KOPT-K1 (cell line): ENCODE measurements around the gene DDIT4.
A peak's percentile ranks its signal among the peaks of the same experiment; 100 is the strongest.

Experiments
- H3K27ac ChIP-seq: fragments of 200-600 bp; sonication (generic); 2 replicates; pipeline ENCODE4 v1.5.1; 2016; ENCODE audit warnings: antibody characterized with exemption, mild to moderate bottlenecking, low read depth, low read length; ENCODE audit not compliant: poor library complexity, severe bottlenecking
- H3K36me3 ChIP-seq: fragments of 200-600 bp; sonication (generic); 2 replicates; pipeline ENCODE4 v1.5.1; 2017; ENCODE audit warnings: antibody characterized with exemption, mild to moderate bottlenecking, low read length, moderate library complexity; ENCODE audit not compliant: insufficient read depth
- H3K9me3 ChIP-seq: fragments of 200-600 bp; sonication (generic); 2 replicates; pipeline ENCODE4 v1.5.1; 2017; ENCODE audit warnings: antibody characterized with exemption, low read length, mild to moderate bottlenecking; ENCODE audit not compliant: insufficient read depth, poor library complexity, severe bottlenecking

The DDIT4 gene

GRCh38 chr10:72310636-72311035, 36.9 kb downstream of the DDIT4 start:
- Histone ChIP-seq H3K36me3 (no peaks in the 10 kb centered on the region), H3K9me3 (no peaks in the 10 kb centered on the region), H3K27ac (peak overlapping the region; percentile 13)

DNA sequence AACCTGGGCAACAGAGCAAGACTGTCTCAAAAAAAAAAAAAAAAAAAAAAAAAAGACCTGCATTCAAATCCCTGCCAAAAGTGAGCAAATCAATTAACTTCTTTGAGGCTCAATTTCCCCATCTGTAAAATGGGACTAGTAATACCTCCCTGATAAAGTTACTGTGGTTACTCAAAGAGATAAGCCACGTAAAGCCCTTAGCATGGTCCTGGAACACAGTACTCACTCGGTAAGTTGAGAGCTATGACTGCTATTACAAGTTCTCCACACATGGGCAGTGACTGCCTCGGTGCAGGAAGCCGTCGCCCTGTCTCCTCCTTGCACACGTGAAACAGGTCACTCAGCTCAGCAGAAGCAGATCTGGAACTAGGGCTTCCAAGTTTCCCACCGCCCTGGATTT, 37.9 kb downstream of the DDIT4 start:
- Histone ChIP-seq H3K27ac (no peak overlapping the region), H3K36me3 (no peaks in the 10 kb centered on the region), H3K9me3 (no peaks in the 10 kb centered on the region)

GRCh38 chr10:72312865-72313391, 39.2 kb downstream of the DDIT4 start:
- Histone ChIP-seq H3K9me3 (no peaks in the 10 kb centered on the region), H3K36me3 (no peaks in the 10 kb centered on the region), H3K27ac (no peak overlapping the region)

DNA sequence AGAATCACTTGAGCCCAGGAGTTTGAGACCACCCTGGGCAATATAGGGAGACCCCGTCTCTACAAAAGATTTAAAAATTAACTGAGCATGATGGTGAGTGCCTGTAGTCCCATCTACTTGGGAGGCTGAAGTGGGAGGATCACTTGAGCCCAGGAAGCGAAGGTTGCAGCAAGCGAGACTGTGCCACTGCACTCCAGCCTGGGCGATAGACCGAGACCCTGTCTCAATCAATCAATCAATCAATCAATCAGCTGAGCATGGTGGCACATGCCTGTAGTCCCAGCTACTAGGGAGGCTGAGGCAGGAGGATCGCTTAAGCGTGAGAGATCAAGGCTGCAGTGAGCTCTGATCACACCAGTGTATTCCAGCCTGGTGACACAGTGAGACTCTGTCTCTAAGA, 40.5 kb downstream of the DDIT4 start:
- Histone ChIP-seq H3K9me3 (no peaks in the 10 kb centered on the region), H3K27ac (no peak overlapping the region)

GRCh38 chr10:72315054-72315453, 41.3 kb downstream of the DDIT4 start:
- H3K9me3 ChIP-seq, result no peaks in the 10 kb centered on the region
- H3K27ac ChIP-seq, result no peak overlapping the region
- no peaks in the 10 kb centered on the region for H3K36me3 ChIP-seq

More for the DNA sequence above, 40.5 kb downstream of the DDIT4 start:
- H3K36me3 ChIP-seq, result no peaks in the 10 kb centered on the region

GRCh38 chr10:72315611-72316385, 42.1 kb downstream of the DDIT4 start:
- H3K9me3 ChIP-seq, result no peaks in the 10 kb centered on the region
- peak overlapping the region; percentile 56 for H3K27ac ChIP-seq
- no peaks in the 10 kb centered on the region for H3K36me3 ChIP-seq

- Histone ChIP-seq H3K36me3 (no peaks in the 10 kb centered on the region), H3K27ac (peak overlapping the region; percentile 56), H3K9me3 (no peaks in the 10 kb centered on the region)
Observed at GRCh38 chr10:72316386-72316700, 42.6 kb downstream of the DDIT4 start.

GRCh38 chr10:72316748-72317435, 43.2 kb downstream of the DDIT4 start:
- no peaks in the 10 kb centered on the region for H3K36me3 ChIP-seq
- H3K9me3 ChIP-seq, result no peaks in the 10 kb centered on the region
- H3K27ac ChIP-seq, result peak overlapping the region; percentile 56

GRCh38 chr10:72318418-72319262, 44.9 kb downstream of the DDIT4 start:
- Histone ChIP-seq H3K27ac (peak overlapping the region; percentile 94), H3K9me3 (no peaks in the 10 kb centered on the region), H3K36me3 (no peaks in the 10 kb centered on the region)

DNA sequence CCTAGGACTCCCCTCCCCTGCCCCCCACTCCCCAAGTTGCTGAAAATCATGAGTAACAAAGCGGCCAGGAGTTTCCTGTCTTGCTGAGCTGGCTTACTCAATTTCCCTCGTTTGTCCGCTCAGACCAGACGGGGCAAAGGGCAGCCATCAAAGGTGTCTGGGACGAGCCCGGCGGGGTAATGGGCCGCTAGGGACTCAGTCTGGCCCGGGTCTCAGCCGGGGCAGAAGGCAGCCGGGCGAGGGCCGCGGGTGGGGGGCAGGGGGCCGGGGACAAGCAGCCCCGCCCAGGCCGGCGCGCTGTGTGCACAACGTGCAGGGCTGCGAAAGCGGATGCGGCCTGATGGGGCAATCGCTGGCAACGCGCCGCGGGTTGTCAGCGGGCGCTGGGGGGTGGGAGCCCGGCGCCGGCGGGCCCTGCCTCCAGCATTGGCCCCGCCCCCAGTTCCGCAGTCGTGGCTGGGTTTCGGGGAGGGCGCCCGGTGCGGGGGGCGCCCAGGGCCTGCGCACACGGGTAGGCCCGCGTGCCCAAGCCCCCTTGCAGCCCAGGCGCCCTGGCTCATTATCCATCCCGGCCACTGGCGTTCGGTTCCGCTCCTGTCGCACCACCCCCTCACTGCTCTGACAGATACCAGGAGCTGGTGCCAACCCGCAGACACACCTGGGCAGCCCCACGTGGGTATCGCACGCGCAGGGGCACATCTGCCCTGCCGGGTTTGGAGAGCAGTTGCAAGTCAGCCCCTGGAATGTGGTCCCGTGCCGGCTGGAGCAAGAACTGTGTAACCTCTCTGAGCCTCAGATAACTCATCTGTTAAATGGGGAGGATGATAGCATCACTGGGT, 45.9 kb downstream of the DDIT4 start:
- Histone ChIP-seq H3K36me3 (no peaks in the 10 kb centered on the region), H3K9me3 (no peaks in the 10 kb centered on the region), H3K27ac (peak overlapping the region; percentile 94)

- H3K9me3 ChIP-seq, result no peaks in the 10 kb centered on the region
- peak overlapping the region; percentile 94 for H3K27ac ChIP-seq
- no peaks in the 10 kb centered on the region for H3K36me3 ChIP-seq
Observed at GRCh38 chr10:72320676-72321247, 47.0 kb downstream of the DDIT4 start.

DNA sequence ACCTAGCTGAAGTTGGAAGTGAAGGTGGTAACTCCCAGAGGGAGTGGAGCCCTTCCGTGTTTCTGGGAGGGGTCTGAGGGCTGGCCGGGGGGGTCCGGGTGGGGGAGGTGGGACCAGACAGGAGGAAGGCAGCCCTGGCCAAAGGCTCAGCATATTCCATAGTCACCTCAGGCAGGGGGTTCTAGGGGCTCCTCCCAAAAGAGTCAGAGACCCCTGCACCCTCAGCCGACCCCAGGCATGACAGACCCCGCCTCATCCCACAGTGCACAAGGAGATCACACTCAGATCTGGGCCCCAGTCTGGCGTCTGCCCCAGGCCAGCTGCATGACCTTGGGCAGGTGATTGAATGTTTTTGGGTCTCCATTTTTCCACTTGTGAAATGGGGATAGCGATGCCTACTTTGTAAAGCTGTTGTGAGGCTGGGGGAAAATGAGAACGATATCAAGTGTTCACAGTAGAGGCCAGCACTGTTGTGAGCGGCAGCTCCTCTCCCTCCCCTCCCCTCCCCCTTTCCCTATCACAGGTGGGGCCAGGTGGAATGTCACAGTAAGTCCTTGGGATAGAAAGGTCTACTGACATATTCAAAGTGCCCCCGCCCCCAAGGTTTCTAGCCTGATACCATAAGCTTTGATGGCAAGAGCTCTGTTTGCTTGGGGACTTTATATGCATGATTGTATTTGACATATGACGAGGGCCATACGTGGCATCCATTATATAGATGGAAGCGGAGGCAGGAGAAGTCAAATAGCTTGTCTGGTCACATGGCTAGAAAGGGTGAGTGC, 47.7 kb downstream of the DDIT4 start:
- no peaks in the 10 kb centered on the region for H3K9me3 ChIP-seq
- no peaks in the 10 kb centered on the region for H3K36me3 ChIP-seq
- peak overlapping the region; percentile 94 for H3K27ac ChIP-seq

DNA sequence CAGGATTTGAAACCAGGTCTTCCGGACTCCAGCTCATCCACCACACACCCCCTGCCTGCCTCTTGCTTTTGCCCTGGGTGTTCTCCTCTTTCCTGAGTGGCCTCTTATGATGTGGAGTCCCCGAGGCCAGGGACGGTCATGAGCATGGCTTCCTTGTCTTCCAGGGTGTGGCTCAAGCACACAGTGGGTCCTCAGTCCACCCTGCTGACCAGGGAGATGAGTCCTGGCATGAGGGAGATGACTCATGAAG, 48.2 kb downstream of the DDIT4 start:
- Histone ChIP-seq H3K27ac (peak overlapping the region; percentile 26), H3K9me3 (no peaks in the 10 kb centered on the region), H3K36me3 (no peaks in the 10 kb centered on the region)
